Testis (tissue), 3 donors: ENCODE results near the gene DNAJC15. TPM values are rescaled to one million over a fixed set of nuclear protein-coding genes. Genes with fewer than 3 reads are reported as not detected.
"Not testable (repeated sequence)": the region's sequence is repeated elsewhere in the genome, so short reads cannot be mapped to it uniquely, and the experiment has no call there.

ENCODE experiments used
- DNase-seq: peaks from one replicate; pipeline ENCODE4 v3.0.0-alpha.2; 2019
- H3K27ac ChIP-seq, 2 donors: fragments of 200-600 bp; sonication (generic); one replicate each; pipeline ENCODE4 v1.5.1; 2019
- H3K27me3 ChIP-seq: fragments of 200-600 bp; sonication (generic); one replicate; pipeline ENCODE4 v1.5.1; 2019
- H3K36me3 ChIP-seq: fragments of 200-600 bp; sonication (generic); one replicate; pipeline ENCODE4 v1.5.1; 2017; ENCODE audit warnings: low read depth; ENCODE audit errors: missing control alignments
- H3K4me1 ChIP-seq: fragments of 200-600 bp; sonication (generic); one replicate; pipeline ENCODE4 v1.5.1; 2019
- H3K4me3 ChIP-seq, 2 donors: fragments of 200-600 bp; sonication (generic); one replicate each; pipeline ENCODE4 v1.5.1; 2017 to 2019
- H3K9me3 ChIP-seq: fragments of 200-600 bp; sonication (generic); one replicate; pipeline ENCODE4 v1.5.1; 2017
- POLR2A ChIP-seq: fragments of 450-650 bp; IDR thresholded peaks from one replicate; pipeline ENCODE4 v1.6.1; 2017; ENCODE audit warnings: antibody characterized with exemption, mild to moderate bottlenecking, moderate library complexity
- WGBS, 2 donors: methylation state at CpG; one replicate each; pipeline ENCODE4 v1.1.5; 2018; 5-methylcytosine and 5-hydroxymethylcytosine counted together
- intact Hi-C: fragments of 100-400 bp; cut with DNase I; formaldehyde crosslinking; loops from one replicate; pipeline ENCODE4 v1.15.1; 2023; ENCODE audit warnings: low total_unique reads
- polyA plus RNA-seq: library from polyadenylated mRNA; stranded (reverse); fragments of 350-450 nt; fragmentation: Illumina TruSeq; extraction: RNeasy Lipid Tissue Mini Kit (QIAGEN cat#74804); gene quantifications from one replicate; pipeline ENCODE4 v1.2.3, GENCODE V29; 2014; ENCODE audit warnings: low read depth, low replicate concordance; ENCODE audit not compliant: insufficient read depth
- total RNA-seq, 2 donors: library from RNA; depleted of rRNA; stranded (reverse); fragments of >200 nt; gene quantifications; one replicate each; pipeline ENCODE4 v1.2.3, GENCODE V29; 2016
- TF ChIP-seq, protein P1 (sequence below), 3 experiments: fragments of 450-650 bp in 2 of 3; fragments of 200-600 bp in 1 of 3; sonication (generic) in 1 of 3; IDR thresholded peaks; one replicate each; pipeline ENCODE4 v1.5.1; 2016 to 2019; ENCODE audit warnings: antibody characterized with exemption in 3 of 3, mild to moderate bottlenecking in 2 of 3, moderate library complexity in 1 of 3

The DNAJC15 gene
- total and polyA plus RNA-seq, 3 donors from 2014 or later, result 11.8 to 49.8 (median 17.2) TPM

DNA sequence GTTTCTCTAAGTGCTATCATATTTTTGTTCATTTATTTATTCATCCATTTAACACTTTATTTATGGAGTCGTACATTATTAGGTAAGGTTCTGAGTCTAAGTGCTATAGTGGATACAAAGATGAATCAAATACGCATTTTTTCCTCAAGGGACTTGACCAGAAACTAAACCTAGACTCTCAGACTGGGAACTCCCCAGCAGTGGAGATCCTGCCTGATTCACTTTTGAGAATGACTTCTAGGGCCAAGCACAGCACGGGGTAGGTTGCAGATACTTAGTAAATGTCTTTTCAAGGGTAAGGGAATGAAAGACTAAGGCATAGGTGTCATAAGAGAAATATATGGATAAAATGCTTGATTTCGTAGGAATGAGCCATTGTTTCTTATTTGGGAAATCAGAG is 7.2 kb downstream of the DNAJC15 start:
- H3K27me3 ChIP-seq, result no peaks in the 10 kb centered on the region
- H3K27ac ChIP-seq, result no peak overlapping the region
- intact Hi-C loops, result no loop called here
- H3K36me3 ChIP-seq, result no peaks in the 10 kb centered on the region
- no peaks in the 10 kb centered on the region for H3K4me1 ChIP-seq
- no peak overlapping the region for H3K4me3 ChIP-seq
- 81 to 92% methylated on average over 4 of the region's 4 CpGs for WGBS, 2 donors
- H3K9me3 ChIP-seq, result no peaks in the 10 kb centered on the region
- no peak for DNase-seq
- TF ChIP-seq, protein P1, sequence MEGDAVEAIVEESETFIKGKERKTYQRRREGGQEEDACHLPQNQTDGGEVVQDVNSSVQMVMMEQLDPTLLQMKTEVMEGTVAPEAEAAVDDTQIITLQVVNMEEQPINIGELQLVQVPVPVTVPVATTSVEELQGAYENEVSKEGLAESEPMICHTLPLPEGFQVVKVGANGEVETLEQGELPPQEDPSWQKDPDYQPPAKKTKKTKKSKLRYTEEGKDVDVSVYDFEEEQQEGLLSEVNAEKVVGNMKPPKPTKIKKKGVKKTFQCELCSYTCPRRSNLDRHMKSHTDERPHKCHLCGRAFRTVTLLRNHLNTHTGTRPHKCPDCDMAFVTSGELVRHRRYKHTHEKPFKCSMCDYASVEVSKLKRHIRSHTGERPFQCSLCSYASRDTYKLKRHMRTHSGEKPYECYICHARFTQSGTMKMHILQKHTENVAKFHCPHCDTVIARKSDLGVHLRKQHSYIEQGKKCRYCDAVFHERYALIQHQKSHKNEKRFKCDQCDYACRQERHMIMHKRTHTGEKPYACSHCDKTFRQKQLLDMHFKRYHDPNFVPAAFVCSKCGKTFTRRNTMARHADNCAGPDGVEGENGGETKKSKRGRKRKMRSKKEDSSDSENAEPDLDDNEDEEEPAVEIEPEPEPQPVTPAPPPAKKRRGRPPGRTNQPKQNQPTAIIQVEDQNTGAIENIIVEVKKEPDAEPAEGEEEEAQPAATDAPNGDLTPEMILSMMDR (IDR thresholded peaks at IDR 0.05), result no peak
- no peak for TF ChIP-seq POLR2A

DNA sequence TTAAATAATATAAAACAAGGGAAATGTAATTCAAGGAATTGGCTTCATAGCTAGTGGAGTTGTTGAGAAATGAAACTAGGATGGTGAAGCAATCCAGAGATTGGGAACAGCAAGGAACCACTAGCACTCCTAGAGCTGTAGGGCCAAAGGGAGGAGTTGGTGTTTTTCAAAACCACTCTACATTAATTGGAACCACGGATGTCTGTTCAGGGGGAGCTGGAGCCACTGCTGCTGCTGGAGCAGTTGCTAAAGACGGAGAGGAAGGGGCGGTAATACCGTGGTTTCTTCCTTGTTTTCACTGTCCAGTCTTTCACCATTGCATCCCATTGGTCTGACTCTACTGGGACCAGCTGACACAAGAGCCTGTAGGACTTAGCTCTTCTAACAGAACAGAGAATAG is 8.5 kb downstream of the DNAJC15 start:
- Histone ChIP-seq H3K36me3 (no peaks in the 10 kb centered on the region), H3K27me3 (no peaks in the 10 kb centered on the region), H3K4me1 (peaks cover 3% of the 10 kb centered on the region), H3K27ac (no peak overlapping the region), H3K9me3 (no peaks in the 10 kb centered on the region), H3K4me3 (no peak overlapping the region)
- TF ChIP-seq POLR2A, result no peak
- TF ChIP-seq, protein P1 (IDR thresholded peaks at IDR 0.05), result no peak
- 84 to 87% methylated on average over 4 of the region's 4 CpGs for WGBS, 2 donors
- no peak for DNase-seq
- intact Hi-C loops, result no loop called here

DNA sequence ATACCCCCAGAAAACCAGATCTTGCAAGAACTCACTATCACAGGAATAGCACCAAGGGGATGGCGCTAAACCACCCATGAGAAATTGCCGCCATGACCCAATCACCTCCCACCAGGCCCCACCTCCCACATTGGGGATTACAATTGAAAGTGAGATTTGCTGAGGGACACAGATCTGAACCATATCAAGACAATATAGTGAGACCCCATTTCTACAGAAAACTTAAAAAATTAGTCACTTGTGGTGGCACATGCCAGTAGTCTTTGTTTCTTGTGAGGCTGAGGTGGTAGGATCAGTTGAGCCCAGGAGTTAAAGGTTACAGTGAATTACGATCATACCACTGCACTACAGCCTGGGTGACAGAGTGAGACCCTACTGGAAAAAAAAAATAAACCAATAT is 9.7 kb downstream of the DNAJC15 start:
- intact Hi-C loops, result no loop called here
- TF ChIP-seq, protein P1 (IDR thresholded peaks at IDR 0.05), result no peak
- no peak for TF ChIP-seq POLR2A
- WGBS, 2 donors, result 97 to 100% methylated on average over 3 of the region's 3 CpGs

DNA sequence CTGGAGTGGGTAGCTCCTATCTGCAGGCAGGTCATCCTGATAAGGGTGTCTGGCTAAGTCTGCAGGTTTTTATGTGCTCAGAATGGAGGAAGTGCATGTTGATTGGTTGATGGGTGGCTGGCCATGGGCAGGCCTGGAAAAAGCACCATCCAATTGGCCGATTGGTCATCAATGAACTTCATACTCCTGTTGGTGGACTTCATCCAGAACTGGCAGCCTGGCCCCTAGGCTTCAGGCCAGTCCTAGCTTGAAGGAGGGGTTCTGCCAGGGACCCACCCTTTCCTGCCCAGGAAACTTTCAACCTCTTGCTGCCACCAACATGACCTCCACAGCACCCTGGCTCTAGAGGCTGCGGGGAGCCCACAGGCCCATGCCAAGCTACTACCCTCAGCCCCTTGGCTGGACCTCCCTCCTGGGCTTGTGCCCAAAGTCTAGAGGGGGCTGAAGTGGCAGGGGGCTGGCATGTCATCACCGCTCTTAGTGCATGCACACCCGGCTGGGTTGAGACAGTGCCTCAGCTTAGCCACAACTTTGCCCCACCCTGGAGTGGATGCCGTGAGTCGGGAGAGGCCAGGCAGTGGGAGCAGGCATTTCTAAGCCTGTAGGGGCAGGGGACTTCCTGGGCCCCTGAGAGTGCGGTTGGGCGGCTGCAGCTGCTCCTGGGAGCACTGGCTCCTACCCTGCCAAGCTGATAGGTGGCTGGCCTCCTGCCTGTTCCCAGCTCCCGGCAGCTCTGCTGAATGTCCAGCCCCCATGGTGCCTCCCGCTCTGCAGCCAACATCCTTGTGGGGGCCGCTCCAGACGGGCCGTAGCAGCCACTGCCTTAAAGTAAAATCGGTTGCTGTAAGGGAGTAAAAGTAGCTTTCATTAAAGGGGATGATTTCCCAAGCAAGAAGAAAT is 13.2 kb downstream of the DNAJC15 start:
- no peak overlapping the region for H3K4me3 ChIP-seq
- TF ChIP-seq, protein P1 (IDR thresholded peaks at IDR 0.05), result no peak
- H3K4me1 ChIP-seq, result peaks cover 3% of the 10 kb centered on the region
- peak; percentile 80 for DNase-seq
- no peaks in the 10 kb centered on the region for H3K36me3 ChIP-seq
- no peak overlapping the region for H3K27ac ChIP-seq
- intact Hi-C loops, result no loop called here
- no peaks in the 10 kb centered on the region for H3K9me3 ChIP-seq
- H3K27me3 ChIP-seq, result no peaks in the 10 kb centered on the region
- WGBS, 2 donors, result 38 to 42% methylated on average over 6 to 14 of the region's 14 CpGs

More for the DNA sequence above, 9.7 kb downstream of the DNAJC15 start:
- Histone ChIP-seq H3K27me3 (no peaks in the 10 kb centered on the region), H3K27ac (no peak overlapping the region), H3K36me3 (no peaks in the 10 kb centered on the region), H3K4me1 (peaks cover 3% of the 10 kb centered on the region), H3K4me3 (no peak overlapping the region), H3K9me3 (no peaks in the 10 kb centered on the region)
- DNase-seq, result no peak

DNA sequence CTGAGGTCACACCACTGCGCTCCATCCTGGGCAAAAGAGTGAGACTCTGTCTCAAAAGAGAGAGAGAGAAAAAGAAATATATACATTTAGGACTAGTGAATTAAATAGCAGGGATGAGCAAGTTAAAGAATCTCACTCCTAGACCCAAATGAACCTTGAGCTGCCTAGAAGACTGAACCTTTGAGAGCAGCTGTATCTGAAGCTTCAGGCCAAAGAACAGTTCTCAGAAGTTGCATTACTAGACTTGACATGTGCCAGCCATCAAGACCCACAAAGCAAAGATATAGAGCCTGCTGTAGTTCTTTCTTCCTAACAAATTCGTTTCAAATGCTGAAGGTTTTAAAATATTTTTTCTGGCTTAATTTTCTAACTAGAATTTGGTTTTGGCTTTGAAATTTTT is 16.6 kb downstream of the DNAJC15 start:
- Histone ChIP-seq H3K27me3 (no peaks in the 10 kb centered on the region), H3K36me3 (no peaks in the 10 kb centered on the region), H3K27ac (no peak overlapping the region), H3K4me3 (no peak overlapping the region), H3K9me3 (no peaks in the 10 kb centered on the region), H3K4me1 (peaks cover 3% of the 10 kb centered on the region)
- TF ChIP-seq, protein P1 (IDR thresholded peaks at IDR 0.05), result no peak
- no peak for TF ChIP-seq POLR2A
- no peak for DNase-seq
- whole genome bisulfite sequencing, 2 donors, result 93 to 95% methylated on average over 2 of the region's 2 CpGs
- intact Hi-C loops, result no loop called here

DNA sequence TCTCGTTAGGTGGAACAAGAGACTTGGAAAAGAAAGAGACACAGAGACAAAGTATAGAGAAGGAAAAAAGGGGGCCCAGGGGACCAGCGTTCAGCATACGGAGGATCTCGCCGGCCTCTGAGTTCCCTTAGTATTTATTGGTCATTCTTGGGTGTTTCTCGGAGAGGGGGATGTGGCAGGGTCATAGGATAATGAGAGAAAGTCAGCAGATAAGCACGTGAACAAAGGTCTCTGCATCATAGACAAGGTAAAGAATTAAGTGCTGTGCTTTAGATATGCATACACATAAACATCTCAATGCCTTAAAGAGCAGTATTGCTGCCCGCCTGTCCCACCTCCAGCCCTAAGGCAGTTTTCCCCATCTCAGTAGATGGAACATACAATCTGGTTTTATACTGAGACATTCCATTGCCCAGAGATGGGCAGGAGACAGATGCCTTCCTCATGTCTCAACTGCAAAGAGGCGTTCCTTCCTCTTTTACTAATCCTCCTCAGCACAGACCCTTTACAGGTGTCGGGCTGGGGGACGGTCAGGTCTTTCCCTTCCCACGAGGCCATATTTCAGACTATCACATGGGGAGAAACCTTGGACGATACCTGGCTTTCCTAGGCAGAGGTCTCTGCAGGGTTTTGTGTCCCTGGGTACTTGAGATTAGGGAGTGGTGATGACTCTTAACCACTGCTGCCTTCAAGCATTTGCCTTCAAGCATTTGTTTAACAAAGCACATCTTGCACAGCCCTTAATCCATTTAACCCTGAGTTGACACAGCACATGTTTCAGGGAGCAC is 17.4 kb downstream of the DNAJC15 start:
- H3K4me3 ChIP-seq, H3K4me1 ChIP-seq, H3K27ac ChIP-seq, H3K27me3 ChIP-seq, H3K9me3 ChIP-seq, intact Hi-C loops, H3K36me3 ChIP-seq, DNase-seq: not testable (repeated sequence)
- WGBS, 2 donors, result 86 to 91% methylated on average over 13 of the region's 13 CpGs
